ENCODE data around the gene KLHDC8B. TPM values are rescaled to one million over a fixed set of nuclear protein-coding genes. Genes with fewer than 3 reads are reported as not detected.

Gene KLHDC8B
- total RNA-seq, 1 experiment from 2014 or later = 13.5 TPM

GRCh38 chr3:49191741-49192140 lies 20.3 kb downstream of the KLHDC8B start:
- Histone ChIP-seq H3K9ac (ENCODE audit: extremely low read depth, insufficient read length, low read length) (no peak overlapping the region), H3T11ph (ENCODE audit: low read length) (no peak overlapping the region), H2BK15ac (ENCODE audit: low read depth, low read length) (no peak overlapping the region), H3K56ac (ENCODE audit: insufficient read length, low read depth, low read length) (no peak overlapping the region), H3K4me1 (ENCODE audit: insufficient read depth, low read length) (no peaks in the 10 kb centered on the region), H4K5ac (ENCODE audit: insufficient read length, low read depth, low read length) (no peak overlapping the region), H3K27ac (ENCODE audit: insufficient read length, low read depth, low read length) (no peak overlapping the region), H2AFZ (ENCODE audit: low read length) (no peak overlapping the region), H3K14ac (ENCODE audit: insufficient read depth, low read length) (no peak overlapping the region), H3K23me2 (ENCODE audit: insufficient read length, low read depth, low read length, poor library complexity, severe bottlenecking) (no peaks in the 10 kb centered on the region), H4K20me1 (ENCODE audit: control insufficient read depth, insufficient read depth, insufficient read length) (no peaks in the 10 kb centered on the region), H3K4ac (ENCODE audit: low read depth, low read length) (no peak overlapping the region), H3K23ac (ENCODE audit: insufficient read length, low read depth, low read length) (no peak overlapping the region), H3K9me3 (ENCODE audit: control insufficient read depth, low read depth, low read length) (no peaks in the 10 kb centered on the region), H4K8ac (replicated peaks; ENCODE audit: insufficient read length, low read depth, low read length) (no peak overlapping the region), H2BK20ac (ENCODE audit: low read depth, low read length, poor library complexity, severe bottlenecking) (no peak overlapping the region), H3K79me2 (ENCODE audit: insufficient read depth, low read length) (no peaks in the 10 kb centered on the region; the same call in 1 of the 2 replicates), H2BK120ac (ENCODE audit: low read depth, low read length, poor library complexity, severe bottlenecking) (no peak overlapping the region), H3K4me2 (ENCODE audit: insufficient read depth, insufficient read length, low read length) (no peak overlapping the region), H3K27me3 (ENCODE audit: insufficient read depth, low read length) (no peaks in the 10 kb centered on the region), H2AK5ac (ENCODE audit: insufficient read length, low read length) (no peak overlapping the region), H2BK5ac (ENCODE audit: insufficient read length, low read length) (no peak overlapping the region), H3K79me1 (ENCODE audit: insufficient read depth, low read depth, low read length, poor library complexity, severe bottlenecking) (no peaks in the 10 kb centered on the region), H4K91ac (ENCODE audit: insufficient read length, low read depth, low read length) (no peak overlapping the region), H2BK12ac (ENCODE audit: insufficient read length, low read depth, low read length) (no peak overlapping the region), H3K18ac (ENCODE audit: insufficient read length, low read depth, low read length) (no peak overlapping the region)
- no peak for DNase-seq
- no CpG with 5 or more reads among the region's 1 CpG for WGBS (ENCODE audit: extremely low coverage, insufficient read length, low lambda C conversion rate)
- TF ChIP-seq CTCF (conservative IDR thresholded peaks at IDR 0.05) = no peak
- Mint-ChIP-seq H3K9me3 (no peaks in the 10 kb centered on the region), H3K4me1 (peaks cover 4 to 9% of the 10 kb centered on the region in 2 experiments; a peak in 3 of 4 replicates), H3K36me3 (ENCODE audit: insufficient read depth in 1 of 3, low read depth in 3 of 3) (no peaks in the 10 kb centered on the region), H3K27ac (peak overlapping the region in 1 of 3 experiments; percentile 65; a peak in 2 of 7 replicates), H3K27me3 (ENCODE audit: low read depth) (peaks cover 2% of the 10 kb centered on the region), H3K4me3 (no peak overlapping the region)
